SU-DHL-6 (cell line): Measurements from ENCODE around the gene HAGH.
A peak's percentile ranks its signal among the peaks of the same experiment; 100 is the strongest.

Source experiments
- EZH2phosphoT487 ChIP-seq: fragments of 200-600 bp; sonication (generic), shearing (Covaris generic); conservative IDR thresholded peaks from 2 replicates; pipeline ENCODE4 v1.6.1; 2018; ENCODE audit warnings: mild to moderate bottlenecking, antibody characterized with exemption, low read length, moderate library complexity, mixed read lengths
- TF ChIP-seq, protein P1 (sequence below): fragments of 200-600 bp; sonication (generic); IDR thresholded peaks from one replicate; pipeline ENCODE4 v1.5.1; 2017; ENCODE audit warnings: antibody characterized with exemption, mild to moderate bottlenecking, low read length, moderate library complexity; ENCODE audit not compliant: insufficient read depth, poor library complexity, severe bottlenecking

DNA sequence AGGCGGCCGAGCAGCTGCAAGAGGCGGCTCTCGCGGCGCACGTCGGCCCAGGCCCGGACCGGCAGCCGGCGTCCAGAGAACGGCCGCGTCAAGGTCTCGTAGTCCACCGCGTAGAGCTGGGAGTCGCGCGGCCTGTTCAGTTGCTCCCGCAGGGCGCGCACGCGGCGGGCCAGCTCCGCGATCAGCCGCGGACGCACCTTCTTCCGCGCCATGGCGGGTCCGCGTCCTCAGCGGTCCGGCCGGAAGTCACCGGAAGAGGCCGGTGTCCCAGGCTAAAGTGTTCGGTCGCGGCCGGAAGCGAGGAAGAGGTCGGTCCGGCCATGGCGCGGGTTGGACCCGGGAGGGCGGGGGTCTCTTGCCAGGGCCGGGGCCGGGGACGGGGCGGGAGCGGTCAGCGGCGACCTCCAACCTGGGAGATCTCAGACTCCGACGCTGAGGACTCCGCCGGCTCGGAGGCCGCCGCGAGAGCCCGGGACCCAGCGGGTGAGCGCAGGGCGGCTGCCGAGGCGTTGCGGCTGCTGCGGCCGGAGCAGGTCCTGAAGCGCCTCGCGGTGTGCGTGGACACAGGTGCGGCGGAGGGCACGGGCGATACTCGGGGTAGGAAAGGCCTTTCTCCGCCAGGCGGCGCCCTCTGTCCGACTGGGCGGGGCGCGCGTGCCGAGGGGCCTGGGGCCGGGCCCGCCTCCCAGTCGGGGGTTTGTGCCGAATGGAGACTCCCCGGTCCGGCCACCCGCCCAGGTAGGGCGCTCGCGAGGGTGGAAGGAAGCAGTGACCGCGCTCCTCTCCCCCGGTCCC, 53.5 kb downstream of the HAGH start, which contains the start of gene MRPS34:
- TF ChIP-seq, protein P1, sequence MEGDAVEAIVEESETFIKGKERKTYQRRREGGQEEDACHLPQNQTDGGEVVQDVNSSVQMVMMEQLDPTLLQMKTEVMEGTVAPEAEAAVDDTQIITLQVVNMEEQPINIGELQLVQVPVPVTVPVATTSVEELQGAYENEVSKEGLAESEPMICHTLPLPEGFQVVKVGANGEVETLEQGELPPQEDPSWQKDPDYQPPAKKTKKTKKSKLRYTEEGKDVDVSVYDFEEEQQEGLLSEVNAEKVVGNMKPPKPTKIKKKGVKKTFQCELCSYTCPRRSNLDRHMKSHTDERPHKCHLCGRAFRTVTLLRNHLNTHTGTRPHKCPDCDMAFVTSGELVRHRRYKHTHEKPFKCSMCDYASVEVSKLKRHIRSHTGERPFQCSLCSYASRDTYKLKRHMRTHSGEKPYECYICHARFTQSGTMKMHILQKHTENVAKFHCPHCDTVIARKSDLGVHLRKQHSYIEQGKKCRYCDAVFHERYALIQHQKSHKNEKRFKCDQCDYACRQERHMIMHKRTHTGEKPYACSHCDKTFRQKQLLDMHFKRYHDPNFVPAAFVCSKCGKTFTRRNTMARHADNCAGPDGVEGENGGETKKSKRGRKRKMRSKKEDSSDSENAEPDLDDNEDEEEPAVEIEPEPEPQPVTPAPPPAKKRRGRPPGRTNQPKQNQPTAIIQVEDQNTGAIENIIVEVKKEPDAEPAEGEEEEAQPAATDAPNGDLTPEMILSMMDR: peak; percentile 78
- no peak for TF ChIP-seq EZH2phosphoT487
